NCI-H1105 (cell line): Measurements from ENCODE around the gene IREB2.
"Not testable (repeated sequence)": the region's sequence is repeated elsewhere in the genome, so short reads cannot be mapped to it uniquely, and the experiment has no call there.

ENCODE experiments used
- DNase-seq: peaks from one replicate; lab custom pipeline; 2025; lab: John Stamatoyannopoulos, UW

The IREB2 gene

DNA sequence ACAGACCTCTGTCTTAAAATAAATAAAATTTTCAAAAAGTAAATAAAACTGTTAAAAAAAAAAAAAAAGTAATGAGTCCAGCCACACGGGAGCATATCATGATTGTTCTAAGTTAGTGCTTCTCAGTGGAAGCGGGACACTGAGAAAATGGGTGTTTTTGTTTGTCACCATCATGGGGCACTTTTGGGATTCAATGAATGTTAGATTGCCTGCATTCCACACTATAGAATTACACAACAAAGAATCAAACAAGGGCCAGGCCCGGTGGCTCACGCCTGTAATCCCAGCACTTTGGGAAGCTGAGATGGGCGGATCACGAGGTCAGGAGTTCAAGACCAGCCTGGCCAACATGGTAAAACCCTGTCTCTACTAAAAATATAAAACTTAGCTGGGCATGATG, 3.3 kb upstream of the IREB2 start:
- not testable (repeated sequence) for DNase-seq

DNA sequence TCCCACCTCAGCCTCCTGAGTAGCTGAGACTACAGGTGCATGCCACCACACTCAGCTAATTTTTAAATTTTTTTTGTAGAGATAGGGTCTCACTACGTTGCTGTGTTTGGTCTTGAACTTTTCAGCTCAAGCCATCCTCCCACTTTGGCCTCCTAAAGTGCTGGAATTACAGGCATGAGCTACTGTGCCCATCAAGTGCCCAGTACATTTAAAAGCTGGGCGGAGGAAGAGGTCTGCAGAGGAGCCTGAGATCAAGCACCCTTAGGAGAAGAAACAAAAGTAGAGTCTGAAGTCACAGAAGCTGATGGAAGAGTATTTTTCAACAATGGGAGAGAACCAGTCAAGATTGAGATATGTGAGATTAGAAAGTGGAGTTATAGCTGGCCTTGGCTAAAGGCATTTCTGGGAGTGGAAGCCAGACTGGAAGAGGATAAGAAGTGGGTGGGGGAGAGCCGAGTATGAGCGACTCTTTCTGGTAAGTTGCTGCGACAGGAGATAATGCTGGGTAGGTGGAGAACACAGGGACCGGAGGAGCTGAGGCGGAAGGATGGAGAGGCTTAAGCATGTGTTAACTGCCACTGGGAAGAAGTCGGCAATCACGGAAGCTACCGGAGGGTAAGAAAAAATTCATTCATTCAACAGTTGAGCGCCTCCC, 782 bp upstream of the IREB2 start:
- no peak for DNase-seq

DNA sequence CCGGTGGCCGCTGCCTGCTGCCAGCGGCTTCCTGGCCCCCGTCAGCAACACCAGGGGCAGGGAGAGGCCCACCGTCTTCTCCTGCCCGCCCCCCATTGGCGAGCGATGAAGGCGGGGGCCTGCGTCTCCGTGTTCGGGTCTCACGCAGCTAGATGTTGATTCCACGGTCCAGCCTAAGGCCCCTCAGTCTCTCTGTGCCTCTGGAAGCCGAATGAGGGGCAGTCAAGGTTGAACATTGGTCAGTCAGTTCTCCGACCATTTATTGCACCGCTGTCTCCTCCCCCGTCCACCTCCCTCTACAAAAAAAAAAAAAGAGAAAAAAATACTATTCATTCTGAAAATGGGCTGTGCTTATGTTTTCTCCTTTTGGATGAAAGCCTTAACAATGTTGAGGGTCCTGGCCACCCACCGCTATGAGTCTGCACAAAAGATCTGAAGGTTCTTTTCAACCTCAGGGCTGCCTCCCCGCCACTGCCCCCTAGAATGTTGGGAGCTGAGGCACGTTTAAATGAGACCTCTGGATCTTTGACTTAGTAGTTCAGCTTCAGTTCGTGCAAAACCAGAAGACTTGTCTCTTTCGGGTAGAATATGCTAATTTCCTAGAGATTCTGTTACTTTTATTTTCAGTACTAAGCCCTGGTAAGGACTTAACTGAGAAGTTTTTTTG, 736 bp downstream of the IREB2 start:
- DNase-seq = no peak

DNA sequence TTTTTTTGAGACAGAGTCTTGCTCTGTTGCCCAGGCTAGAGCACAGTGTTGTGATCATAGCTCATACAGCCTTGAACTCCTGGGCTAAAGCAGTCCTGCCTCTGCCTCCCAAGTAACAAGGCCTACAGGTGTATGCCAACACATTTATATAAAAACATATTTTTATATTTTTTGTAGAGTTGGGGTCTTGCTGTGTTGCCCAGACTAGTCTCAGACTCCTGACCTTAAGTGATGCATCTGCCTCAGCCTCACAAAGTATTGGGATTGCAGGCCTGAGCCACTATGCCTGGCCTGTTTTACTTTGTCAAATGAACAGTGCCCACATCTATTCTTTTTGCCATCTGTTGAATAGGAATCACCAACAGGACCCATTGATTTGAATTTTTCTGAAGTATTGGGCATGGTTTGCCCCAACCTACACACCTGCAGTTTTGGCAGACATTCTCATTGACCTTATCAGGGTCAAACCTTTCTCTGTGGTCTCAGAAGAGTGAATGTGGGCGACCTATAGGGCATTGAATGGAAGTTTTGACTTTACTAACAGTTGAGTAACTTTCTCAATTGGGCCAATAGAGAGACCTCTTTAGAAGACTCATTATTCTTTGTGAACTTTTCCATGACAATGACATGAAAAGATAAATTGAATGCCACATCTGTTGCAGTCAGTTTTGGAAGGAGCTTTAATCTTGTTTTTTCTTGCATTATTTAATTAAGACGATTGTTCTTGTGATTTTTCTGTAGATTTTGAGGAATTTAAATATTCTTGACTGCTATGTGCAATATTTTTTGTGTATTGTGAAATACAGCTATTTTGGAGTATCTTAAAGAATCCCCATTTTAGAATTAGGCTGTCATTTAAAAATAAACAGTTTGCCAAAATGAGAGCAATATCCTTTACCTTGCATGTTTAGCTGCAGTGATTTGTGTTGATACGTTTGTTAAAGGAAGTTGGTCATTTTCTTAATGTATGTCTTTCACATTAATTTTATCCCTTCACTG, 2.7 kb downstream of the IREB2 start:
- no peak for DNase-seq

DNA sequence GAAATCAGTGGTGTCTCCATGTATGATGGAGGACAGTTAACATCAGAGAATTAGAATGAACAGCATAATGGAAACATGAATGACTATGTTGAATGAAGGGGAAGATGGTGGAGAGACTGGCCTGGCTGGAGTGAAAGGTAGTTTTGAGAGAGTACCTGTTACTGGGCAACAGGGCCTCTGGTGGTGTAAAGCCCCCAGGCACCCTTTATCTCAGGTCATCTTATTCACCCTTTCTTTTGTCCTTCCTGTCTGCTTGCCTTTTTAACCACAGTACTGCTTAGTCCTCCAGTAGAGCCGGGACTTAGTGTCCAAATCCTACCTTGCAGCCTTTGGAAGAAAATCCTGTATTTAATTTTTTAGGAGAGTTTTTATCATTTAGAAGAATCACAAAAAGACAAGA, 6.2 kb downstream of the IREB2 start:
- DNase-seq = no peak

DNA sequence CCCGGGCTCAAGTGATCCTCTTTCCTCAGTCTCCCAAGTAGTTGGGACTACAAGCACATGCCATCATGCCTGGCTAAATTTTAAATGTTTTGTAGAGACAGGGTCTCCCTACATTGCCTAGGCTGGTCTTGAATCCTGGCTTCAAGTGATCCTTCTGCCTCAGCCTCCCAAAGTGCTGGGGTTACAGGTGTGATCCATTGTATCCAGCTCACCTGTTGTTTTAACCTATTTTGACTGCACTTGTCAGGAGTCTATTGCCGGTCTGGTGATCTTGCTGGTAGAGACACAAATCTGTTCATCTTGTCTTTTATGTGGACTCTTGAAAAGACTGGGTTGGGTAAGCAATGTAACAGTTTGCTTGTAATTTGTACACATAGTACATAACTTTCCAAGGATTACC, 7.9 kb downstream of the IREB2 start:
- DNase-seq = no peak

DNA sequence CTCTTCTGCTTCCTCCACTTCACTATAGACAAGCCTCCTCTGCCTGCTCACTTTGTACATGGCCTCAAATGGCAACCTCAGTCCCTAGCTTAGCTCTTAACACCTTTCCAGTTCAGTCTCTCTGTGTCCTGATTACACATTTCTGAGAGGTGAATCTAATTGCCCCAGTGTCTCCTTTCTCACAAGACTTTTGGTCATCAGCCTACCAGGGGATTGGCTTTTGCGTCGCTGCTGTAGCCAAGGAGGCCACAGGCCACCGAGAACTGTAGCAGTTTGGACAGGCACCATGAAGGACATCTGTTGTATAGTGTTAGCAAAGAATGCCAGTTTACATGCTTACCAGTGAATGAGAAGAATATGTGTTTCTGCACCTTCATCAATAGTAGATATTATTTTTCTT, 8.5 kb downstream of the IREB2 start:
- DNase-seq = no peak

DNA sequence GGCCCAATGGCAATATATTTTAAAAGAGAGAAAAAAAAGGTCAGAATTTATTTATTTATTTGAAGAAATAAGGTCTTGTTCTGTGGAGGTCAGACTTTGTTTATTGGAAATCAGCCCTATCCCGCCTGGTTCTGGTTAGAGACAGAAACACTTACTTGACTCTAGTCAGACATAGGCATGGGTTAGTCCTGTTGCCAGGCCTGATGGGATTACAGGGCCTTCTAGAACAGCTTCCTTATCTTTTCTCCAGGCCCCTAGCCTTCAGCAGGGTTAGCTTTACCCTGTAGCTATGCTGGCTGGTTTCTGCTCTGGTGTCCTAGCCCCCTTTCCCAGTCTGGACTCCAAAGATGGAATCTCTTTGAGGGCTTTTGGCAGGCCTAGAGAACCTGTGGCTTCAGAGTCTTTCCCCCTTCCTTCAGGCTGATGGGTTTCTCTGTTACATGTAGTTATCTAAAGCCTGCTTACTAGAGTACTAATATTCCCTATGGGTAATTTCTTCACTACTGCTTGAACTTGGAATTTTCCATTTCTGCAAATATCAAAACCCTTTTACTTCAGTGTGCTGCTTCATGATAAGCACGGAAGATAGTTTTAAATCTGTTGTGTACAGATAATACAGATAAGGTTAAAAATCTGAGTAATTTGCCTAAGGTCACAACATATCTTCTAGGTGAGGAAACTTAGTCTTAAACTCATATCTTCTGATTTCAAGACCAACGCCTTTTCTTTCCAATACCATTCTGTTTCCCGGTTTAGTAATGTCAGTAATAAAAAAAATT, 10.6 kb downstream of the IREB2 start:
- no peak for DNase-seq

DNA sequence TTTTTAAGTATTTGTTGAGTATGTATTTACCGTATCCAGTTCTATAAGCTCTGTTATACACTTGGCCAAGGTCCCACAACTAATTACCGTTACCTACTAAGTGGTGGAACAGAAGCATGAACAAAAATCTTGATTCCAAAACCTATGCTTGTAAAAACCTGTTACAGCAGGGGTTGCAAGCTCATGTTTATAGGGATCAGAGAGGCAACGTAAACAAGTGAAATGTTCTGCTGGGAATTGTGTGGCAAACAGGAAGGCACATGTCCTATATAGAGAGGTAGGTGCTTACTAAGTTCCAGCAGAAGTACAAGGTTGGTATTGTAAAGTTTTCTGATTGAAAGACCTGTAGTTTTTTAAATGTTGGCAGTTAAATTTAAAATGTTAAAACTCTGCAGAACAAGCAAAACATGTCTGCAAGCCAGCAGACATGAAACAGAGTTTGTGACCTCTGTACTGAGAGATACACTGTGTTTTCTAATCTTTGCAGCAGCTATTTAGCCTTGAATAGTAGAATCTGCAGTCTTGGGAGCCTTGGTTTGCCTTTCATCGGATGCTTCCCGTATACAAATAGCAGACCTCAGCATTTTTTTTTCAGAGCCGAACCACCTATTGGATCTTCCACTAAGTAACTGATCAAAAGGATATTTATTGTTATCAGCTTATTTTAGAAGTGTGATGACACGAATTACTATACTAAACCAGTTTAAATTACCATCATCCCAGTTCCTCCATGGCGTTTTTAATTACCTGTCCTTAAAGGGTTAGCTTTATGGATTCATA, 11.4 kb downstream of the IREB2 start:
- no peak for DNase-seq

DNA sequence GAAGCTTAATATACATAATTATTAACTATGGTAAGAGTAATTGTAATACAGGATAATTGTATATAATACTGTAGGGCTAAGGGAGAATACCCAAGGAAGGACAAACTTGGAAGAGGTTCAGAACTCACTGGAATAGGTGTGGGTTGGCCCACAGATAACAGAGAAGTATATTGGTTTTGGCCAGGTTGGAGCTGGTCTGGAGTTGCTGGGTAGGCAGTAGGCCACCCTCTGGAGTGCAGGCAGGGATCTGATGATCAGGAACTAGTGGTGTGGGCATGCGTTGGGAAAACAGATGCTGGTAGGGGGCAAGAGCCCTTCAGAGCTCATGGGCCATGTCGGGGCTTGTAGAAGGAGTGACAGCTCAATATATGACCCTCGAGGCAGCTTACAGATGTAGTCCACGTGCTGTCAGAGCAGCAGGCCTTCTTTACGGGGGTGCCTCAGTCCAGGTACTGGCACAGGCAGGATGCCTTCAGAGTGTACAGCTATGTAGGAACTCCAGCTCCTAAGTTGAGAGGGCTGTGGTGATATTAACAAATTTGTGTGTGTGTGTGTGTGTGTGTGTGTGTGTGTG, 12.4 kb downstream of the IREB2 start:
- no peak for DNase-seq

DNA sequence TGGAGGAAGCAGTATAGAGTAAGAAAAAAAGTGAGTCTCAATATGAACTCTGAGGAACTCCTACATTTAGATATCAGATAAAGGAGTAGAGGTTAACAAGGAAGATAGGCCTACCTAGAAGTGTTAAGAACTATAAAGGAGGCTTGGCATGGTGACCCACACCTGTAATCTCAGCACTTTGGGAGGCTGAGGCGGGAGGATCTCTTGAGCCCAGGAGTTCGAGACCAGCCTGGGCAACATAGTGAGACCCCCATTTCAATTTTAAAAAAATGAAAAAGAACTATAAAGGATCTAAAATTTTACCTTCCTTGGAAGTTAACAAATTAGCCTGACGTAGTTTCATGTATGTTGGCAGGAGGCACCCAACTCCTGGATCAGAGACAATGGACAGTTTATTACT, 14.5 kb downstream of the IREB2 start:
- DNase-seq = no peak

DNA sequence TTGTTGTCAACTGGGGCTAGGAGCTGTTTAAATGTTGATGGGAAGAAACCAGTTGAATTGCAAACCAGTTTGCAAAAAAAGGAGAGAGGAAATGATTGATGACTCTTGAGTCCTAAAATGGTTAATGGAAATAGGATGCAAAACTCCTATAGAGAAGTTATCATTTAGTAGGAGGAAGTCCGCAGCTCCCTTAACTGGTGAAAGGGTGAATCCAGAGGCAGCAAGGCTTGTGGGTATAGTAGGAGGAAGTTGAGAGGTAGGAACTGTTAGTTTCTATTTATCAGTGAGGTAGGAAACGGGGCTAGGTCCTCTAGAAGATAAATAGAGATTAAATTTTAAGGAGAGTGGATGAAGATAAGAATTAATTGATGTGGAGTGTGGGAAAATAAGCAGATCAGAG, 15.4 kb downstream of the IREB2 start:
- DNase-seq = no peak

DNA sequence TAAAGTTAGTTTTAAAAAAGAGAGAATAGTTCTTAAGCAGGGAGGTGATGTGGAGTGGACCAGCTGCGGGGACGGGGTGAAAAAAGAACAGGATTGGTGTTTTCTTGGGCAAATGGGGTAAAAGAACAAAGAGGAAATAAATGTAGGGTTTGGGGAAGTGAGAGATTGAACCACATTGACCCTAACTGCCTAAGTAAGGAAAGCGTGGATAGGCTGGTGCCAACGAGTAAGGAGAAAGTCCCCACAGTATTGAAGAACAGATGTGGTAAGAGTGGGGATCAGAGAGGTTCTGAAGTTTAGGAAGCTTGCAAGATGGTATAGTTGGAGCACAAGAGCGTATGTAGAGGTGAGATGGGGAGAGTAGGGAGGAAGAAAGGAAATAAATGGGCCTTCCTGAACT, 17.0 kb downstream of the IREB2 start:
- DNase-seq = no peak

DNA sequence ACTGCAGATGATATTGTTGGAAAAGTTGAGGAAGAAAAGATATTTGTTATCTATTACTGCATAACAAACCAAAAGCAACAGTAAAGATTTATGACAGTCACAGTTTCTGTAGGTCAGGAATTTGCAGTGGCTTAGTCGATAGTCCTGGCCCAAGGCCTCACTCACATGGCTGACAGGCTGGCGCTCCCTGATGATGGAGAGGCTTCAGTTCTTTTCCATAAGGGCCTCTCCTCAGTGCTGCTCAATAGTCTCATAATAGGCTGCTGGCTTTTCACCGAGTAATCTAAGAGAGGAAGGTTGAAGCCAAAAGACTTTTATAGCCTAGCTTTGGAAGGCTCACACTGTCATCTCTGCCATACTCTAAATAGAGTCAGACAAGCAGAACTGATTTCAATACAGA, 17.7 kb downstream of the IREB2 start:
- DNase-seq = no peak

DNA sequence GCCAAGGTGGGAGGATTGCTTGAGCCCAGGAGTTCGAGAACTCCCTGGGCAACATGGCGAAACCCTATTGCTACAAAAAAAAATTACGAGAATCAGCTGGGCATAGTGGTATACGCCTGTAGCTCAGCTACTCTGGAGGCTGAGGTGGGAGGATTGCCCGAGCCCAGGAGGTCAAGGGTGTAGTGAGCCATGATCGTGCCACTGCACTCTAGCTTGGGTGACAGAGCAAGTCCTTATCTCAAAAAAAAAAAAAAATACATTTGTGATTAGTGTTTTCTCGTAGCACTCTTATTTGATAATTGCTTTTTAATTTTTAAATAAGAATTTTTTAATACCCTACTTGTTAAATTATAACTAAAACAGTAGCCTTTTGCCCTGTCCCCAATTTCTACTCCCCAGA, 18.4 kb downstream of the IREB2 start:
- no peak for DNase-seq

DNA sequence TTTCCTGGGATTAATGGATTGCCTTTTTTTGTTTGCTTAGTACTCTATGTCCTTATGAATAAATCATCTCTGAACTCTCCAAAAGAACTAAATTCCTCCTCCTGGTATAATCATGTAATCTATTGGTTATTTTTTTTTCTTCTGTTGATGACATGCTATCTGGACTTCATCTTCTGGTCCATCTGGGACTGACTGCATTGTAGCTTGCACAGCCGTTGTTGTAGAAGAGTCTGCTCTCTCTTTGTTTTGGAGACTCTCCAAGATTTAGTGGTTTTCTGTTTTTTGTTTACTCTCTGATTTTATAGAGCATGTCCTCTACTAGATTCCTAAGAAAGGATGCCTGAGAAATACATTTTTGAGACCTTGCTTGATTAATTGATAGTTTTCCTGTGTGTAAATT, 19.1 kb downstream of the IREB2 start:
- DNase-seq = no peak

DNA sequence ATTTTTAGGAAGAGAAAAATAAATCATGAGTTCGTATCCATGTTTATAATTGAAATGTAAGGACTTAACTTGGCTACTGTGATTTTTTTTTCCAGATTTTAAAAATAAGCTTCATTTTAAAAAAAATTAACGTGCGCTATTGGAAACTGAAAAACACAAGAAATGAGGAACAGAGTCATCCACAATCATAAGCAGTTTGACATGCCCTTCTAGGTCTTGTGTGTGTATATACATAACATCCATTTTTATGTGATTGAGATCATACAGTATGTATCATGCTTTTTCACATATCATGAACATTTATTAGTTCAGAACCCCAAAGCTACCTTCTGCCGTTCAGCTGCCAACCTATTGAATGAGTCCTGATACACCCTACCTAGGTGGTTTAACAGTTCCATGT, 22.7 kb downstream of the IREB2 start:
- no peak for DNase-seq

DNA sequence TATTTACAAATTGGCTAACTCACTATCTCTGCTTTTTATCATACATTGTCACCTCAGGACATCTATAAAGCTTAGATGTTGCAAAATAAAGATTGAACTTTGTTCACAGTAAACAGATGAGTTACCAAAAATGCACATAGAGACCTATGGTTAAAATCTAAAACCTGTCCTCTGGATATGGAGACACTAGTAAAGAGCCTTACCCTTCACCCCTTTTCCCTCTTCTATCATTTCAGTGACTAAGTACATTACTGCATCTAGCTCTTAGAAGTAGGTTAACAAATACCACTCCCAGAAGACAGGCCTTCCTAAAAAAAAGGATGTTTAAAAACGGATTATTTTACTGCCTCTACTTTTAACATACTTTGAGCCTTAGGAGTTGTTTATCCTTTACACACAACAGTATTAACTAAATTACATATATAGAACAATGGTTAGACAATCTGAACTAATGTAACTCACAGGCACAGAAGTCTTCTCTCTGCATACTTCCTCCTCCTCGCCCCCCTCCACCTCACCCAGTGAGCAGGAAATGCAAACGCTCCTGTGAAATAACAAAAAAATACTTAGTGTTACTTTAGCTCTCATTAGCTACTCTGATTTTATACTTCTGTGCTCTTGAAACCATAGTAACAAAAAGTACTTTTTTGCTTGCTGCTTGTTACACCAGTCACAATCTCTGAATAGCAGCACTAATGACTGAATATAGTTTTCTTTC, 23.3 kb downstream of the IREB2 start:
- no peak for DNase-seq

DNA sequence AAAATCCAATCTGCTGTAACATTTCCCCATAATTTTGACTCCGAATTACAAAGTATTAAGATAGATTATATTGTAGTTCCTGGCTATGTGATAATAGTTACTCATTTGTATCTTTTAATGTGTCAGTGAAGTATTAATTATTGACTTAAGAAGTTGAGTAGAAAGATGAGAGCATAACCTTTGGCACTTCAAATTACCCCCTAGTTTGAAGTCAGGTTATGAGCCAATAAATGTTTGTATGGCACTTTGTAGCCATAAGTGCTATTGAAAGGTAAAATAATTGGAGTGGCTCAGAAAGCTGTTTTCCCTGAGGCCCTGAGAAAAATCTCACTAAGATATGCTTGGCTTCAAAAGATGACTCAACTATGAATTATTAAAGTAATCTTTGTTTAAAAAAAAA, 31.0 kb downstream of the IREB2 start:
- no peak for DNase-seq

DNA sequence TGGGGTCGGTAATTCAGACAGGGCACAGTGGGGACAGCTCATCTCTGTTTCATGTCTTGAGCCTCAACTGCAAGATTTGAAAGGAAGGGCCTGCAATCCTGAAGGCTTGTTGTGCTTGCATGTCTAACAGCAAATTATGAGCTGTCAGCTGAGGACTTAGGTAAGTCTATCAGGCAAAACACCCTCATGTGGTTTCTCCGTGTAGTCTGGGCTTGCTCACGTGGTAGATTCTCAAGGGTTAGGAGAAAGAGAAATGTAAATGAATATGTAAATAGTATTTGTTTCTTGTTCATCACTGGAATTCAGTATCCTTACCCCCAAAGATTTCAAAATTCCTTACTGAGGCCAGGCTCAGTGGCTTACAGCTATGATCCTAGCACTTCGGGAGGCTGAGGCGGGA, 39.3 kb downstream of the IREB2 start:
- DNase-seq = no peak
